ENCODE data around the gene HS6ST1.

- TF ChIP-seq CTCF (IDR thresholded peaks at IDR 0.05) (no peak), POLR2A (IDR thresholded peaks at IDR 0.05) (no peak), POLR2AphosphoS5 (IDR thresholded peaks at IDR 0.05) (no peak)
These were observed 16.0 kb downstream of the HS6ST1 start for GRCh38 chr2:128302744-128303067.

Measured in prostate gland (tissue), 2 donors.